ENCODE results near the gene ZDHHC9.

ZDHHC9 gene

GRCh38 chrX:129813662-129814368, 29.9 kb downstream of the ZDHHC9 start:
- DNase-seq, result no peak

- no peak for DNase-seq
Observed at GRCh38 chrX:129808829-129809796, 34.6 kb downstream of the ZDHHC9 start.

GRCh38 chrX:129808158-129808828, 35.4 kb downstream of the ZDHHC9 start:
- no peak for DNase-seq

GRCh38 chrX:129804806-129805205, 38.9 kb downstream of the ZDHHC9 start:
- DNase-seq, result no peak

DNA sequence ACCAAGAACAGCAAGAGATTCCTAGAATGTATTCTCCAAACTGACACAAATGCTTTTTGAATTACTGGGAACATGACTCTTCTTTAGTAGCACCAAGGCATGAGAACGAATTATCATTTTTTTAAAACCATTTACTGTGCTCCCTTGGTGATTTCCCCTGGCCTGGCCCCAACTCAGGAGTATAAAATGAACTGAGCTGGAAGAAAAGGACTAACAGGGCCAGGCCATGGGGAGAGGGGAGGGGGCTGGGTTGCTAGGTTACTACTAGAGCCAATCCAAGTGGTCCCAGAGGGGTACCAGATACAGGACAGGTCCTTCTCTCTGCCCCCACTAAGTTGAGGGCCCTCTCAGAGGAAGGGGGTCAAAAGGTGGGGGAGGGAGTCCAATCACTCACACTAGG, 40.8 kb downstream of the ZDHHC9 start:
- no peak for DNase-seq

DNA sequence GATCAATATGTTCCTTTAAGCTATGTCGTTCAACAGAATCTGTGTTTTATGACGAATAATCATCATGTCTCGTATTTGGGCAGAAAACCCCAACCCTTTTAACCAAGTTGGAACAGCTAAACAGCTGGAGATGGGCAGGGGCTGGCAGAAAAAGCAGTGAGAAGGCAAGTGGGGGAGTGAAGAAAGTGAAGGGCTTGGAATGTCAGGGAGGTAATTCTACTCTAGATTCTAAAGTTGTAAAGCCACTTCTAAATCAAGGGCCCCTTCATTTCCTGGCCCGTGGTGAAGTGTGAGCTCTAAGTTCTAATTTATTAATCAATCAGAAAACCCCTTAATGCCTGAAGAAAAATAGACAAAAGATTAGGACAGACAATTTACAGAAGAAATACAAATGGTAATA, 43.5 kb downstream of the ZDHHC9 start:
- no peak for DNase-seq

GRCh38 chrX:129798888-129799287, 44.8 kb downstream of the ZDHHC9 start:
- DNase-seq, result no peak

DNA sequence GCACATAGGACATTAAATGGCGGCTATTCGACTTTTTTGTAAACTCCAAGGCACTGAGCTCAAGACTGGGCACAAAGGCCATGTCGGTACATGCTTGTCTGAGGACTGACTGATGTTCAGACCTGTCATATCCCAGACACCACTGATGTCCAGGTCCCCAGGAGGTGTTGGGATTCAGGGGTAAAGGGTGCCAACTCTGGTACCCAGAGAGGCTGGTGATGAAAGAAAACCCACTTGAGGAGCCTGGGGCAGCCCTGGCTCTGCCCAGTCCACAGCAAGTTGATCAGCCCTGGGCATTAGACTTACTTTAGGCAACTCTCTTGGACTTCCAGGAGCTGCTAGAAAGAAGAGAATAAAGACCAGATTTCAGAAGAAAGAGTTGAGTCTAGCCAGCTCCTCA, 45.2 kb downstream of the ZDHHC9 start:
- no peak for DNase-seq

GRCh38 chrX:129797251-129797906, 46.3 kb downstream of the ZDHHC9 start:
- DNase-seq, result no peak

DNA sequence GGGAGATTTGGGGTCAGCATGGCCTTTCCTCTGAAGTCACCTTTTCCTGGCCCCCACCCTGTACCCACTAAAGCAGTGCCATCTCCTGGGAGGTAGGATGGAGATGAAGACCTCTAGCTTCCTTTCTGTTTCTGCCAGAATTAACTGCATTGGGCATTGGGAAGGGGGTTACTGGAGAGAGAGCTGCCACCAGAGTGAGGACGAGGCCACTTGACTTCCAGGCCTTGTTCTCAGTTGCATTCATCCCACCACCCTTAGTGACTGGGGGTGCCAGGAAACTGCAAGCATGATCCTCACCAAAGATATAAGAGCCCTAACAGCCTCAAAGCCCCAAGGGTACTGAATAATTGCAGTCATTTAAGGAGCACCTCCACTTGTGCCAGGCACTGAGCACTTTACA, 48.1 kb downstream of the ZDHHC9 start:
- no peak for DNase-seq

DNA sequence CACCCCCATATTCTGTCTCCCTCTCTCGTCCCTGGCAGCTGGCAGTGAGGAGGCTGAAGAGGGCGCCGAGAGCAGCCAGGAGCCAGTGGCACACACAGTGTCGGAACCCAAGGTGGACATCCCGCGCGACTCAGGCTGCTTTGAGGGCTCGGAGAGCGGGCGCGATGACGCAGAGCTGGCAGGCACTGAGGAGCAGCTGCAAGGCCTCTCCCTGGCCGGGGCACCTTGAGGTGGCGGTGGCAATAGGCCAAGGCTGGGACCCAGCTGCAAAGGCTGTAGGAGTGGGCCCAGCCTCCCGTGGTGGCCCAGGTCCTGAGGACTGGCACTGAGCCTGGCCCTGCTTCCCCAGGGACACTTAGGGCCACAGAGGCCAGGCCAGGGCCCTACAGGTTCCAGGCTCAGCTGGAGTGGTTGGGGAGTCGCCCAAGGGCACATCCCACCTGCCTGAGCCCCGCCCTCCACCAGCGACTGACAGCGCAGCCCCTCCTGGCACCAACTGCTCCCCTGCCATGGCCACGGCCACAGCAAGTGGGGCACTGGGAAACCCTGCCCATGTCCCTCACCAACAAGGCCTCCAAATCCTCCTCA, 50.0 kb downstream of the ZDHHC9 start:
- no peak for DNase-seq

DNA sequence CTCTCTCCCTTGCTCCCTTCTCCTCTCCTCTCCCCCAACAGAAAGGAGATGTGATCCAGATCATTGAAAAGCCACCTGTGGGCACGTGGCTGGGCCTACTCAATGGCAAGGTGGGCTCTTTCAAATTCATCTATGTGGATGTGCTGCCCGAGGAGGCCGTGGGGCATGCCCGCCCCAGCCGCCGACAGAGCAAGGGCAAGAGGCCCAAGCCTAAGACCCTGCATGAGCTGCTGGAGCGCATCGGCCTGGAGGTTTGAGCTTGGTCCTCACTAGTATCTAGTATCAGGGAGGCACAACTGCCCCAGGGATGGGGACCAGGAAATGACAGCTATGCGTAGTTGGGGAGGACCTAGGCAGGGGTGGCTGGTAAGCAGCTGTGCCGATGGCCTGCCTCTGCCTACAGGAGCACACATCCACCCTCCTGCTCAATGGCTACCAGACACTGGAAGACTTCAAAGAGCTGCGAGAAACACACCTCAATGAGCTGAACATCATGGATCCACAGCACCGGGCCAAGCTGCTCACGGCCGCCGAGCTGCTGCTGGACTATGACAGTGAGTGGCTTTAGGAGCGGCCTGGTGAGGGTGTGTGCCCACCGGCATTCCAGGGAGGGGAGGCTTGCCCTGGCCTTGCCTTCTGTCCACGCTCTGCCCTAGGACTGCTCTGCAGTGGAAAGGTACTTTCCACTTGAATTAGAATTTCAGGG, 50.9 kb downstream of the ZDHHC9 start:
- DNase-seq, result no peak

GRCh38 chrX:129791961-129792570, 51.6 kb downstream of the ZDHHC9 start:
- DNase-seq, result no peak

- DNase-seq, result no peak
Observed at GRCh38 chrX:129791336-129791735, 52.4 kb downstream of the ZDHHC9 start.

DNA sequence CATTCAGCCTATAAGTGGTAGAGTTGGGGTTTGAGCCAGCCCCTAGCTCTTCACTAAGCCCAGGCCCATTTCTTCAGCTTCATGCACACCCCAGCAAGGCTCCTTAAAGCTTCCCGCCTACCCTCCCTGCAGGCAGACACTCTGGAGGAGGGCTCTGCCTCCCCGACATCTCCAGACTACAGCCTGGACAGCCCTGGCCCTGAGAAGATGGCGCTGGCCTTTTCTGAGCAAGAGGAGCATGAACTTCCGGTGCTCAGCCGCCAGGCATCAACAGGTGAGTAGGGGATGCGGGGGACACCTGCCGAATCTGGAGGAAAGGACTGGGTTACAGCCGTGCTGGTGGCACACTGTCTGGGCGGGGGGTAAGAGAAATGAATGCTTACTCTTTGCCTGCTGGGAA, 52.9 kb downstream of the ZDHHC9 start:
- no peak for DNase-seq

GRCh38 chrX:129790146-129790545, 53.5 kb downstream of the ZDHHC9 start:
- no peak for DNase-seq

DNA sequence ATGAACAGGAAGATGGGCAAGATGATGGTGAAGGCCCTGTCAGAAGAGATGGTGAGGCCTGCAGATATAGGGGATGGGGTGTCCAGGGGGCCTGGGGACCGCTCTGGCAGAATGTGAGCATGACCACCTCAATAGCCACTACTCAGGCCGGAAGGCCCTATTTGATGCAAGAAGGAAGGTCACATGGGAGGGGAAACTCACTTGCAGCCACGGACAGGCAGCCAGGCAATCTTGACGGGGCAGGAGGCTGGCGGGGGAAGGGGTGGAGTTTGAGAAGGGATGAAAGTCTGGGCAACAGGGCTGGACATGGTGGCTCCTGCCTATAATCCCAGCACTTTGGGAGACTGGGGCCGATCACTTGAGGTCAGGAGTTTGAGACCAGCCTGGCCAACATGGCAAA, 55.2 kb downstream of the ZDHHC9 start:
- no peak for DNase-seq

DNA sequence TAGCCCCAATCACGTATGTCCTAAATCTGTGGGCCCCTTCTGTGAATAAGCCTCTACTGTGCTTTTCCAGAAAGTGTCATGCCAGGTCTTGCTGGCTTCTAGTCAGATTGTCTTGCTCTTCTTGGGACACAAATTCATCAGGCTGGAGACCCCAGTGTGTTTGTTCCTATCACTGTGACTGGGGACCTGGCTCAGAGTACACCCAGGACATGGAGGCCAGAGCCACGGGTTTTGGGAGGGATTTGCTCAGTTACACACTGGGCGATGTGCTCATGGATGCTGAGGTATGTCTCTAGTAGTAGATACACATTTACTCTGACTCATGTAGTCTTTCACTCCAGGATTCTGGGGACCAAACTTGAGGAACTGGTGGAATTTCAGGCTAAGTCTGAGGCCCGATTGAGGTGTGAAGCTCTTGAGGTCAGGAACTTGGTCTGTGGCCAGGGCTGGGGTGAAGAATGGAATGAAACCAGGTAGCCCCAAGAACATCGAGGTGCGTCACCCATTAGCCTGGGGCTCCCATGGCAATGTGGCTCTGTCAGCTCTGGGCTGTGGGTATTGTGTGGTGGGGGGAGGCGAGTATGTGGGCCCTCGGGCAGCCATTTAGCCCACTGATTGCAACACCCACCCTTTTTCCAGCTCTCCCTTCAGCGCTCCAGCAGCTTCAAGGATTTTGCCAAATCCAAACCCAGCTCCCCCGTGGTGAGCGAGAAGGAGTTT, 56.2 kb downstream of the ZDHHC9 start:
- no peak for DNase-seq

DNA sequence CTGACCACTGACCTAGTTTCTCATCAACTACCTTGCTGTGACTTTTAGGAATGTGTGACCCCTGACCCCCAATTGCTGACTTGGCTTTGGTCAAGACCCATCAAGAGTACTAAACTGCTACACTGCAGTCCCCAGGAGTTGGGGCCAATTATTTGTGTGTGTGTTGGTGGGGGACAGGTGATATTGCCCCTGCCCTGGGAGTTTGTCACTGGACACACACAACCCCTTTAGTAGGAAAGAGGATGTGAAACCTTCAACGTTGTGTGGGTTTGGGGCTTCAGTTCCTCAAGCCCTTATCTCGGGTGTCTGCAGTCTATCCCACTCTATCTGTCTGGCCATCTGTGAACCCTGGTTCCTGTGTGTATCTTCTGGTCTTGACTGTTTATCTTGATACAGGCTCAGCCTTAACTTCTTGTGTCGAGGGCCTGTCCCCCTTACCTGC, 57.5 kb downstream of the ZDHHC9 start:
- no peak for DNase-seq

DNA sequence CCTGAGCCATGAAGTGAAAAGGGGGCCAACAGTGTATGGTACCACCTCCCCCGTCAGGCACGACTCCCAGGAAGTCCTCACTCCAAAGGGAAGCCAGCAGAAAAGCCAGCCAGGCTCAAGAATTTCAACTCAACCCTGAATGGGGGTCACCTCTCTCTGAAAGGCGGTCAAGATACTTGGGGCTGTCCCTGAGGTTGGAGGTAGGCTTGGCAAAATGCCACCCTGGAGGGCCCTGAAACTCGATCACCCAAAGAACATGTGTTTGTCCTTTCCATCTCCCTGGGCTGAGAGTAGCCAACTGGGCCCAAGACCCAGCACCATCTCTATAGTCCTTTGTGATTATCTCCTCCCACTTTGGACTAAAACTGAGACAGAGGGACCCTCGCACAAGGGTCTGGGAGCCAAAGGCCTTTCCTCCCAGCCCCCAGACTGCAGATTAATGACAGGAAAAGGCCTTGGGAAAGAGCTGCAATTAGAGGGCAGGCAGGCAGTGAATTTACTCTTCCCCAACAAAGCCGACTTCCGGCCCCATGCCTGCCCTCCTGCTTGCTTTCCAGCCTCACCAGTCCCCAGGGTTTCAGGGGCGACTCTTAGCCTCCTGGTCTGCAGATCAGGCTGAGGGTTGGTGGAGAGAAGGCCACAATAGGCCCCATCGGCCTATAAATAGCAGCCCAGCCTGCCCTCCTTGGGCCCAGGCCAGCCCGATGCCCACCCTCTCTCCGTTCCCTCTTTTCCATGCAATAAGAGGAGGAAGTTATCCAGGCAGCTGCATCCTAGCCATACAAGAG, 58.3 kb downstream of the ZDHHC9 start:
- no peak for DNase-seq

Data from NCI-H510A (cell line).